Activated CD4-positive, alpha-beta T cell treated with anti-CD3 and anti-CD28 coated beads, Interleukin-2, Interleukin-4, amounts not matched to agents 100 ng/mL and 50 ng/mL, durations not matched to agents 16 hours and 8 hours (primary cell): ENCODE measurements around the gene DAPK2.
"Not testable (repeated sequence)": the region's sequence is repeated elsewhere in the genome, so short reads cannot be mapped to it uniquely, and the experiment has no call there.

ENCODE experiments used
- DNase-seq: peaks from one replicate; pipeline ENCODE4 v3.0.0-alpha.2; 2020; ENCODE audit warnings: low spot score

The DAPK2 gene

GRCh38 chr15:64053674-64054073 lies 7.4 kb upstream of the DAPK2 start:
- DNase-seq = not testable (repeated sequence)

DNA sequence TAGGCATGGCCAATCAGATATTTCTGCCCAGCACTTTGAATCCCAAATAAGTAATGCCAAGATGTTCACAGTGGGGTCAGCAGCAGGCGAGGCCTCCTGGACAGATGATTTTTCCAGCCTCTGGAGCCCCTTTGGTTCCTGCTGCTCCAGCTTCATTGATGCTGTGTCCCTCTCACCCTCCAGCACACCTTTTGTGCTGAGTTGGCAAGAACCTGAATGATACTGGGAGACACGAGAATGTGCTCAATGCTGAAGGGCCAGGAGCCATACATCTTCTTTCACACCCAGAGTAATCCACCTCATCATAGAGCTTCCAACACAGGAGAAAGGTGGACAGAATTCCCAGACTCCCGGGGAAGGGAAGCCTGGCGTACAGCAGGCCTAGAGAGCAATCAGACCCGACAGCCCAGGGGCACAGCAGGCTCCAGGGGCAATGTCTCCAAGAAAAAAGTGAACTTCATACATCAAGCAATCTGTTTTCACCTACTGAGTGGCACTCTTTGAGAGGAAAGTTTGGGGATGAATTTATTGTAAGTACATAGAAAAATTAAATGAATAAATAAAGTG lies 6.7 kb upstream of the DAPK2 start:
- no peak for DNase-seq

DNA sequence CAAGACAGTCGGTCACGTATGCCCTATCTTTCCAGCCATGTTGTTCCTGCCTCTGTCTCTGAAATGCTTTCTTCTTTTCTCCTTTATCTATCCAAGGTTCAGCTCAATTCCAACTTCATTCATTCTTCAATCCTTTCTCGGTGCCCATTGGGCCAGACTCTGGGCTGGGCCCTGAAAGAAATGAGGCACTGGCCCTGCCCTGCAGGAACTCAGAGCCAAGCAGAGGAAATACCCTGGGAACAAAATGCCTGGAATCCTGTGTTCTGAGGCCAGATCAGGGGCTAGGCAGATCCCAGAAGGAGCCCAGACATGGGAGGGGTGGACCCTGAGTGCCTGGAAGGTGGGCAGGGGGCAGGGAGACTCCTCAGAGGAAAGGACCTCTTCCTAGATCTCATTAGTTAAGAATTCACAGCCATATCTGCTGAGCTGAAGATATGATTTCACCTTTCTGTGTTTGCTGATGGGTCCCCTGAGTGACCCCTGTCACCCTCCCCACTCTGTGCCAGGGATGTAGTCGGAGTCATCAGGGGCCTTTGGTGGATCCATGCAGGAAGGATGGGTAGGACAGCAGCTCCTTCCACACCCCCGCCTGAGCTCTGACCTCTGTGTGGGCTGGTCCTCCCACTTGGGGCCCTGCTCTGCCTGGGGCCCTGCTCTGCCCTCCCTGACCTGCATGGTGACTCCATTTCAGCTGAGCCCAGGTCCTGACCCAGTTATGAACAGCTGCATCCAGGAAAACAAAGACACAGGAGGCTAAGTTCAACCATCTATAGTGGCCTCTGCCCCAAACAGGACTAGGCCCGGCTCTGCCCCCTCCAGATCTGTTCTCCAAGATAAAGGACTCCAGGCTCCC lies 5.3 kb upstream of the DAPK2 start:
- DNase-seq = no peak

DNA sequence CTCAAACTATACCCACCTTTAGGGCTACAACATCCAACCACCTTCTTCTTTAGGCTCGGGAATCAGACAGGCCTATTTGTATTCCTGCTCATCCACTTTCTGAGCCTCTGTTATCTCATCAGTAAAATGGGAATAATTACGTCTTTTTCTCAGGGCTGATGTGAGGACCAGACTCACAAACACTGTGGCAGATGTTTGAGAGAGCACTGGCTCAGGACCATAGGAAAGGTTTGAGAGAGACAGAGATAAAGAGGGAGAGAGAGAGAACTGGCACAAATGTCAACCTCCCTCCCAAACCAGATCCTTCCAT lies 4.8 kb upstream of the DAPK2 start:
- no peak for DNase-seq

DNA sequence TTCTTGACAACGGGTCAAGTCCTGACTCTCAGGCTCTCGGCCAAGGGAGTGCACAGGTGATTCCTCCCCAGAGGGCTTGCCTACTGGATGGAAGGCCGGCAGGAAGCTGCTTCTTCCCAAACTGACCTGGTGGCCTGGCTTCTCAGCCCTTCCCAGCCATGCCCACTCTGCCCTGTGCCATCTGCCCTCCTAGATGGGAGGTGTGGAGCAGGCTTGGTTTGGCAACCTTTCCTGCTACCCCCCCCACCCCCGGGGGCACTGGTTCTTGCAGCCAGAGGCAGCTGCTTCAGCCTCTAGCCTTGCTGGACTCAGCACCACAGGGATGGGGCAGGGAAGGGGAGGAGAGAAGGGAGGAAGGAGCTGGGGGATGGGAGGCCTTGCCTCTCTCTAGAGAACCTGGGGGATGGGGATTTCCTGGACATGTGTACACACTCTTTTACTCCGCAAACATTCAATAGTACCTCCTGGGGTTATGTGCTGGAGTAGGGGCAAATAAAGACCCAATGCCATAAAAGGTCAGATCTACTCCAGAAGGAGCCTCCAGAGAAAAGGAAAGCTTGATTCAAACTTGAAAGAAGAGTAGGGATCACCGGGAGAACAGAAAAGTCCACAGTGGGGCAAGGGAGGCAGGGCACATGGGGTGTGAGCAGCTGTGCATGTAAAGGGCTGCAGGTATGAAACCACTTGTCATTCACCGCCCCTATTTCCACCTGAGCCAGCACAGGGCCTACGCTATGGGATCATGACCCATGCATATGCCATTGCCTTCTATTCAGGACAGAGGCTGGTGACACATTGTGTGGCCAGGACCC lies 4.2 kb upstream of the DAPK2 start:
- no peak for DNase-seq

- DNase-seq = no peak
Measured at GRCh38 chr15:64048781-64049460, 2.6 kb upstream of the DAPK2 start.

GRCh38 chr15:64045774-64046420 lies 388 bp downstream of the DAPK2 start:
- DNase-seq = no peak

DNA sequence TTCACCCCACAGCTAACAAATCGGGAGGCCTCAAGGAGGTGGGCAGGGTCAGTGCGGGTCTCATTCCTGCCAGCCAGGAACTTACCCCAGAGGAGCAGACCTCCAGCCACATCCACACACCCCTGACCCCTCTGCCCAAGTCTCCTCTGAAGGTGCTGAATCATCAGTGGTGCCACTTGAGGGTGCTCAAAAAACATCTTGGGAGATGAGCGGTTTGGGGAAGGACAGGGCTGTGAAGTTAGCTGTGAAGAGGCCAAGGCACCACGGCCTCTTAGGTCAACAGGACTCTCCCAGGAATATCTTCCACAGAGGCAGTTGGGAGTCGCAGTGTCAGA lies 1.2 kb downstream of the DAPK2 start:
- no peak for DNase-seq

- no peak for DNase-seq
Measured at GRCh38 chr15:64044300-64045100, 1.8 kb downstream of the DAPK2 start.

DNA sequence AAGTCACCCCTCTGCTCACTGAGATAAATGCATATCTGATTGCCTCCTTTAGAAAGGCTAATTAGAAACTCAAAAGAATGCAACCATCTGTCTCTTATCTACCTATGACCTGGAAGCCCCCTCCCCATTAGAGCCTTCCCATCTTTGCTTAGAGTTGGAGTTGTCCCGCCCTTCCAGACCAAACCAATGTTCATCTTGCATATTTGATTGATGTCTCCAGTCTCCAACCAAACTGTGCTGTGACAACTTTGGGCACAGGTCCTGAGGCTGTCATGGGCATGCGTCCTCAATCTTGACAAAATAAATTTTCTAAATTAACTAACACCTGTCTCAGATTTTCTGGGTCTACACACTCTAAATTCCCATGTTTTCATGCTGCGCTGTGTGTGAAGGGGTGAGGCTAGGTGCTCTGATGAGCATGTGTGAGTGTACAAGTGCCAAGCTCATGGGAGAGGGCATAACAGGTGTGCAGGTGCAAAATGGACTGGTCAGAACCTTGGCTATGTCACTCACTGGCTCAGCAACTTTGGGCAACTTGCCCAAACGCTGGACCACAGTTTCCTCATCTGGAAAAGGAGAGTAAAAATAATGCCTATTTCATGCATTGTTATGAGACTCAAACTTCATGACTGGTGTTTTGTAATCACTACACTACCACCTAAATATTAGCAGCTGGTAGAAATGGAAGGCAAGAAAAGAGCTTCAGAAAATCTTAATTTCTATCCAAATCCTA lies 7.2 kb downstream of the DAPK2 start:
- no peak for DNase-seq

- DNase-seq = no peak
Measured at GRCh38 chr15:64037966-64038365, 8.3 kb downstream of the DAPK2 start.

DNA sequence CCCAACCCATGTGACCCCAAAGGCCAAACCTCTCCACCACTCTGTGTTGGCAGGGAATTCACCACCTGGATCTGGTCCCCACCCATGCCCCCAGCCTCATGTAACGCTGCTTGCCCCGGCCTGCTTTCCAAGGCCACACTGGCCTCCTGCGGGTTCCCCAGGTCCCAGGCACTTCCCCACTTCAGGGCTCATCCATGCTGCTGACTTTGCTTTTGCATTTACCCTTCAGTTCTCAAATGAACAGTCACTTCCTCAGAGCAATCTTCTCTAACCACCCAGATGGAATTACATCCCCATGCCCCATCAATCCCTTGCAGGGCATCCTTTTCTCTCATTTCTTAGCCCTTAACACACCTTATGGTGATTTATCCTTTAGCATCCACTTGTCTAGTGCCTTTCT lies 9.2 kb downstream of the DAPK2 start:
- no peak for DNase-seq

- no peak for DNase-seq
Measured at GRCh38 chr15:64035525-64035924, 10.8 kb downstream of the DAPK2 start.

- DNase-seq = no peak
Measured at GRCh38 chr15:64034519-64034918, 11.8 kb downstream of the DAPK2 start.

DNA sequence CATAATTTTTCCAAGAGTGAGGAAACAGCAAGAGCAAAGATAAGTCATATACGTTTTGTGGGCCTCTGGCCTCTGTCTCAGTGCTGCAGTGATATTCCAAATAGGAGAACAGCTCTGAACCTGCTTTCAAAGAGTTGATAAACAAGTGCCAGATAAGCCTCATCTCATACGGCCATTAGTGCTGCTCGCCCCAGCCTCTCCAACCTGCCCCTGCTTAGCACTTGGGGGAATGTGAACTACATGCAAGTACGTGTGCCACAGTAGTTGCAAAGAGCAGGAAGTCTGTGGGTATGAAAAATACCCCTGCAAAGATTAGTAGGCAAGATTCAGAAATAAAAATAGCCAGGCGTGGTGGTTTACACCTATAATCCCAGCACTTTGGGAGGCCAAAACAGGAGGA lies 14.0 kb downstream of the DAPK2 start:
- no peak for DNase-seq

GRCh38 chr15:64030123-64030522 lies 16.2 kb downstream of the DAPK2 start:
- no peak for DNase-seq

DNA sequence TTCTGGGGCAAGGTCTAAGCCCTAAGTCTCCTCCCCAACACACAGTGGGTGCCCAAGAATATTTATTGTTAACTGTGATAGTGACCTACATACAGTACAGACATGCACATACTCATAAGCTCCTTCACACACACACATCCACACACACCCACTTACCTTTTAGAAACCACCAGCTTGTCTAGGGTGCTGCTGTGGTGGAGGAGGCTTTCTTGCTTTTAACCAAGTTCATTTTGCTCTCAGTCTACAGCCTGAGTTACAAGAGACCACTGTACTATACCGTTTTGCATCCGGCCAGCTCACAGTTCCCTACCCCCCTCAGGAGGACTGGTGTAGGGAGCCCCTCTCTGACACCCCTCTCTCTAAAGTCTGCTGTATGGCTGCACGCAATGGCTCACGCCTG lies 16.7 kb downstream of the DAPK2 start:
- no peak for DNase-seq

DNA sequence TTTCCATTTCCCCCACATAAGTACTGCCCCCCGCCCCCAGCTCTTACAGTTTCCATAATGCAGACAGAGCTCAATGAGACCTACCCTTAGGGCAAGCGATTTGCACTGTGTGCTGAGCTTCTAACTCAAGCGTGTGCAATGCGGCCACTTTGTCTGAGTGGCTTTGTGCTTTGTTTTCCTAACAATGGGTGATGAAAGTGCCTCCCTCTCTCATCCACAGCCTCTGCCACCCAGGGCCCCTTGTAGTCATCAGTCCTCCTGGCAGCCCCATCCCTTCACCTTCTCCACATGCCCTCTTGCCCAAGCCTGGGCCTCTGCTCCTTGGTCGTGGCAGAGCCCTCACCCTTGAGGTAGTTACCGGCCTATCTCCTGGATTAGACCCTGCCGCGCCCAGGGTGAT lies 17.2 kb downstream of the DAPK2 start:
- no peak for DNase-seq

DNA sequence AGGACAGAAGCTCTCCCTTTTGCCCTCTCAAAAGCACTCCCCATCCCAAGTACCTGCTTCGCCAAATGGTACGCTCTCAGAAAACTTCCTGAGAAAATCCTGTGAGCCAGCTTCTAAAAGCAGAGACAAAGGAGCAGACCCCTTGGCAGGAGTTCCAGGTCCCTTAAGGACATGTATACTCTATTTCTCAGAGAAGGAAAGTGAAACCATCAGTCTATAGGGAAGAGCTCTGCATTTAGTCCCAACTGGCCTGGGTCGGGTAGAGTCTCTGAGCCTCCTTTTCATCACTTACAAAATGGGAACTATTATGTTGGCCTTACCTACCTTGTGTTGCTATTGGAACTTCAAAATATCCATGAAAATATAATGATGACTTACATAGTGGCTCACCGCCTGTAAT lies 19.7 kb downstream of the DAPK2 start:
- DNase-seq = no peak

DNA sequence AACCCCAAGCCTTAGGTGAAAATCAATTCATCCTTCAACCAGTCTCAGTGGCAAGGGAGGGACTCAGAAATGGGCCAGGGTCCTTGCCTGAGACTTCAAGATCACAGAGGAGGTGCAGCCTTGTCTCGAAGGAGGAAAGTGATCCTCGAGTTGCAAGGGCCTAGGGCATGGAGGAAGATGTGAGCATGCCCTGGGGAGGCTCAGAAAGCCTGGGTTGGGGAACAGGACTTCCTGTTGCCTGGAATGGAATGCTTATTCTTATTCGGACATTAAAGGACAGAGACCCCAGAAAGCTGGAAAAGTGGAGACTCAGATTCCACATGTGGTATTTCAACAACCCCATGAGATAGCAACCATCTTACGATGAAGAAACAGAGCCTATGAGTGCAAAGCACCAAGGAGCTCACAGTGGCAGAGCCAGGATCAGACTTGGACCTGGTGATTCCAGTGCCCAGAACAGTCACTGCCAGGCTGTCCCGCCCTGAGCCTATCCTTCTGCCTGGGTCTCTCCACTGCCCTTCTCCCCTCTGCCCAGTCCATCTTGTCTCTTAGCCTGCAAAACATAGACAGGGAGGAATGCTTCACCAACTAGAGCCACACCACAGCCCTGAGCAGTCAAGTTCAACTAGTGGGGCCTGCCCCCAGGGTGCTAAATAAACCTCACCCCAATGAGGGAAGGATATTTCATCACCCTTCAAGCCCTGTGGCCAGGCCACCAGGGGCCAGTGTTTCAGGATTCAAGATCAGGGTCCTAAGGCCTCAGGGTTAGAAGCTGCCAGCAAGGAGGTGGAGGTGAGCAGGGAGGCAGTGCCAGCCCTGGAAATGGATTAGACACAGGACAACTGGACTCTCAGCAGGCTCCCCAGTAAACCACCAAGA lies 21.9 kb downstream of the DAPK2 start:
- DNase-seq = no peak
